Large intestine (tissue), 3 donors: ENCODE data around the gene ANTXR2. TPM values are rescaled to one million over a fixed set of nuclear protein-coding genes. Genes with fewer than 3 reads are reported as not detected.

Source experiments
- DNase-seq, 2 donors: peaks; one replicate each; pipeline versions ENCODE4 v3.0.0 to v3.0.0-alpha.2; 2013
- H3K27ac ChIP-seq: one replicate; pipeline ENCODE4 v1.5.1; 2013; ENCODE audit warnings: low read length
- H3K27me3 ChIP-seq: 2 replicates; pipeline ENCODE4 v1.6.1; 2013; ENCODE audit warnings: low read length; ENCODE audit not compliant: control insufficient read depth, insufficient read depth
- H3K36me3 ChIP-seq: 2 replicates; pipeline ENCODE4 v1.6.1; 2013; ENCODE audit warnings: low read length; ENCODE audit not compliant: control insufficient read depth, insufficient read depth
- H3K4me1 ChIP-seq: one replicate; pipeline ENCODE4 v1.6.1; 2013; ENCODE audit warnings: low read length; ENCODE audit not compliant: control insufficient read depth, insufficient read depth
- H3K4me3 ChIP-seq: one replicate; pipeline ENCODE4 v1.5.1; 2013; ENCODE audit warnings: low read length
- H3K9me3 ChIP-seq: one replicate; pipeline ENCODE4 v1.6.1; 2013; ENCODE audit warnings: mild to moderate bottlenecking, low read depth, low read length, moderate library complexity; ENCODE audit not compliant: control insufficient read depth
- WGBS: methylation state at CpG from one replicate; pipeline ENCODE4 v1.1.5; 2013; ENCODE audit warnings: low lambda C conversion rate; ENCODE audit not compliant: insufficient coverage; 5-methylcytosine and 5-hydroxymethylcytosine counted together
- polyA plus RNA-seq: library from polyadenylated mRNA; unstranded; fragments of 120-200 nt; gene quantifications from one replicate; pipeline ENCODE4 v1.2.1, GENCODE V29; 2013

Gene ANTXR2
- polyA plus RNA-seq, 1 donor: 36.3 TPM

DNA sequence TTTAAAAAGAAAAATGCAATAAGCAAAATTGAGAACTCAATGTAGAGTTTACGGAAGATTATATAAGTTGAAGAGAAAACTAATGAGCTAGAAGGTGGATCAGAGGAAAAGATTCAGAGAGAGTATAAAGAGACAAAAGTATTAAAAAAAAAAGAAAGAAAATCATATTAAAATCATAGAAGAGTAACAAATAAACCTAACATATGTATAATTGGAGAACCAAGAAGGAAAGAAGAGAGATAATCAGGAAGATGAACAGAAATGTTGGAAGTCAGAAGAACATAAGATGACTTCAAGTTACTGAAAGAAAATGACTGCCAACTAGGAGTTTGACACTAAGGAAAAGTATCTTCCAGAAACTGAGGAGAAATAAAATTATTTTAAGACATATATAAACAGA, 34.3 kb upstream of the ANTXR2 start:
- no peak overlapping the region for H3K4me3 ChIP-seq
- no peaks in the 10 kb centered on the region for H3K27me3 ChIP-seq
- H3K9me3 ChIP-seq: peaks cover 13% of the 10 kb centered on the region
- 100% methylated on average over 1 of the region's 1 CpG for WGBS
- no peaks in the 10 kb centered on the region for H3K36me3 ChIP-seq
- DNase-seq: no peak
- no peak overlapping the region for H3K27ac ChIP-seq
- H3K4me1 ChIP-seq: no peaks in the 10 kb centered on the region

DNA sequence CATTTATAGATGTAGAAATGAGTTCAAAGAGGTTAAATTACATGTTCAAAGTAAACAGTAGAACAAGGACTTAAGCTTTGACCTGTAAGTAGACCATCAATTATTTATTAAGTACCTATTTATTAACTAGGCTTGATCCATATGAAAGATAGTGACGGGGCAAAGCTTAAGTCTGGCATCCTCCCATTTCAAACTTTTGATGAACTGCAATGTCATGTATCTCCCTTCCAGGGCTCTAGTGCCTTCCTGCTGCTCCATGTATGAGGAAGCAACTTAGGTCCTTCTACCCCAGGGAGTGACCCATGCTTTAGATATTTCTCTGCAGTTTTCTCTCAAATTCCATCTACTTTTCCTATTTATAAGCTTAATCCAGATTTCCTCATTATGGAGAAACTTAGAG, 31.9 kb upstream of the ANTXR2 start:
- Histone ChIP-seq H3K9me3 (peaks cover 13% of the 10 kb centered on the region), H3K4me1 (no peaks in the 10 kb centered on the region), H3K27ac (no peak overlapping the region), H3K36me3 (no peaks in the 10 kb centered on the region), H3K27me3 (no peaks in the 10 kb centered on the region), H3K4me3 (no peak overlapping the region)
- no peak for DNase-seq
- no CpG with 5 or more reads among the region's 1 CpG for WGBS

DNA sequence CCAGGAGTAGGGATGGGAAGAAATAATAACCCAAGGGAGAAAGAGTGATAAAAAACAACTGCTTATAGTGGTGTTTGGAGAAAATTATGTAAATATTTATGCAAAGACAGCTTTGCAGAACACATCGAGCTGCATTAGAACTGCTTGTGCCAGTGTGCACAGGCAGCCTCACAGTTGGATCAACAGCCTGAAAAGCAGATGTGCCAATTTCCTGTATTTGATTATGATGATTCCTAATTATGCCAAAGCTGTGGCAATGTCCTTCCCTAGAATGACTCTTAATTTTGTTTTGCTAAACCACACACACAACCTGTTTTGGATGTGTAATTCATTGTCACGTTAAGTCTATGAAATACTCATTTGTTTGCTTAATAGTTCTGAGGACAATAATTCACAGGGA, 30.6 kb upstream of the ANTXR2 start:
- 60% methylated on average over 1 of the region's 2 CpGs for WGBS
- no peak for DNase-seq
- no peaks in the 10 kb centered on the region for H3K4me1 ChIP-seq
- H3K27me3 ChIP-seq: no peaks in the 10 kb centered on the region
- H3K27ac ChIP-seq: no peak overlapping the region
- no peaks in the 10 kb centered on the region for H3K36me3 ChIP-seq
- no peak overlapping the region for H3K4me3 ChIP-seq
- H3K9me3 ChIP-seq: peaks cover 13% of the 10 kb centered on the region

GRCh38 chr4:80101792-80102116, 28.7 kb upstream of the ANTXR2 start:
- H3K27me3 ChIP-seq: no peaks in the 10 kb centered on the region
- no peaks in the 10 kb centered on the region for H3K4me1 ChIP-seq
- H3K27ac ChIP-seq: no peak overlapping the region
- no peaks in the 10 kb centered on the region for H3K36me3 ChIP-seq
- H3K4me3 ChIP-seq: no peak overlapping the region
- no peak for DNase-seq
- peaks cover 1% of the 10 kb centered on the region for H3K9me3 ChIP-seq

GRCh38 chr4:80101071-80101791, 28.2 kb upstream of the ANTXR2 start:
- Histone ChIP-seq H3K4me1 (no peaks in the 10 kb centered on the region), H3K4me3 (no peak overlapping the region), H3K27me3 (no peaks in the 10 kb centered on the region), H3K27ac (no peak overlapping the region), H3K9me3 (no peaks in the 10 kb centered on the region), H3K36me3 (no peaks in the 10 kb centered on the region)
- DNase-seq: no peak
- no CpG with 5 or more reads among the region's 5 CpGs for WGBS

DNA sequence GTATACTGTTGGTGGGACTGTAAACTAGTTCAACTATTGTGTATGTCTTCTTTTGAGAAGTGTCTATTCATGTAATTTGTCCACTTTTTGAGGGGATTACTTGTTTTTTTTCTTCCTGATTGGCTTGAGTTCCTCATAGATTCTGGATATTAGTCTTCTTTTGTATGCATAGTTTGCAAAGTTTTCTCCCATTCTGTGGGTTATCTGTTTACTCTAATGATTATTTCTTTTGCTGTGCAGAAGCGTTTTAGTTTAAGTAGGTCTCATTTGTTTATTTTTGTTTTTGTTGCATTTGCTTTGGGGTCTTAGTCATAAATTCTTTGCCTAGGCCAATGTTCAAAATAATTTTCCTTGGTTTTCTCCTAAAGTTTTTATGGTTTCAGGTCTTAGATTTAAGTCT, 26.6 kb upstream of the ANTXR2 start:
- no CpG with 5 or more reads among the region's 1 CpG for WGBS
- Histone ChIP-seq H3K9me3 (no peaks in the 10 kb centered on the region), H3K4me3 (no peak overlapping the region), H3K27ac (no peak overlapping the region), H3K36me3 (no peaks in the 10 kb centered on the region), H3K27me3 (no peaks in the 10 kb centered on the region), H3K4me1 (no peaks in the 10 kb centered on the region)
- DNase-seq: no peak

DNA sequence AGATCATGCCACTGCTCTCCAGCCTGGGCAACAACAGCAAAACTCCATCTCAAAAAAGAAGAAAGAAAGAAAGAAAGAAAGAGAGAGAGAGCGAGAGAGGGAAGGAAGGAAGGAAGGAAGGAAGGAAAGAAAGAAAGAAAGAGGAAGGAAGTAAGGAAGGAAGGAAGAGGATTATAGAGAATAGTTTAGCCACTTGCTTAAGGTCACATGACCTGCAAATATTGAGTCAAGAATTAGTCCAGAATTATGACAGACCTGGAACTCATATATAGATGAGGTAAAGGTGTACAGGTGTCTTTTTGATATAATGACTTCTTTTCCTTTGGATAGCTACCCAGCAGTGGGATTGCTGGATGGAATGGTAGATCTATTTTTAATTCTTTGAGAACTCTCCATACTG, 25.6 kb upstream of the ANTXR2 start:
- Histone ChIP-seq H3K4me3 (no peak overlapping the region), H3K36me3 (no peaks in the 10 kb centered on the region), H3K4me1 (no peaks in the 10 kb centered on the region), H3K9me3 (no peaks in the 10 kb centered on the region), H3K27ac (no peak overlapping the region), H3K27me3 (no peaks in the 10 kb centered on the region)
- 100% methylated on average over 1 of the region's 1 CpG for WGBS
- no peak for DNase-seq

DNA sequence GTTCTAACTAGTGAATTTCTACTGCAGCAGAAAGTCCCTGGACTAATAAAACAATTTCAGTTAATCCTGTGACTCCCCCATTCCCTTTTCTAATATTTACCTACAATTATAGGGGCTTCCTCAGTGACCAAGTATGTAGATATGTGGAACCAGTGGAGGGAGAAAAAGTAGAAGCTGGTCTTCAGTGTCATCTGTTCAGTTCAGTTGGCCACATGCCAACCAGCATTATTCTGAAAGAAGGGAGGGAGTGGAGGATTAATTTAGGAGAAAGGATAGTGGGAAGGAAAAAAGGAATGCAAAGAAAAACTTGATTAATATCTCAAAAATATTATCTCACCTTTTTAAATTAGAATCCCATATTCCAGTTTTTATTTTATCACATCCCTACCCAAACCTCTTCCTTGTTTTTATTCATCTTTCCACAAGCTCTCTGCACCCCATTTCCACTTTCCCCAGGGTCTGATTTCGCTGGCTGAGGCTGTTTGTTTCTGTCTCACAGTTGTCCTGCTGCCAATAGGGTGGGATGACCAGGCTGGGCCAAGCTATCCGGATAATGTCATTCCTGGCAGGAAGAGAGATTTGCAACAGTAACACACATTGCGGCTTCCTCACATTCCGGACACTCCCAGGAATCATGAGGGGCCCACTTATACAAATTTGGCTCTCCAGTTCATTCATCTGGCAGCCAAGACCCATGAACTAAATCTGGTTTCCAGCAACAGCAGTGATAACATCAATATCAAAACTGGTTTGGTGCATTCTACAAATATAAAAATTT, 24.6 kb upstream of the ANTXR2 start:
- H3K4me1 ChIP-seq: no peaks in the 10 kb centered on the region
- no peak overlapping the region for H3K4me3 ChIP-seq
- no peaks in the 10 kb centered on the region for H3K9me3 ChIP-seq
- peak in 1 of 2 donors; percentile 4 for DNase-seq
- H3K27ac ChIP-seq: no peak overlapping the region
- H3K27me3 ChIP-seq: no peaks in the 10 kb centered on the region
- WGBS: no CpG with 5 or more reads among the region's 4 CpGs
- no peaks in the 10 kb centered on the region for H3K36me3 ChIP-seq

- Histone ChIP-seq H3K4me1 (no peaks in the 10 kb centered on the region), H3K36me3 (no peaks in the 10 kb centered on the region), H3K27ac (no peak overlapping the region), H3K4me3 (no peak overlapping the region), H3K27me3 (no peaks in the 10 kb centered on the region), H3K9me3 (no peaks in the 10 kb centered on the region)
- no peak for DNase-seq
- 100% methylated on average over 1 of the region's 4 CpGs for WGBS
Observed at GRCh38 chr4:80096175-80096850, 23.3 kb upstream of the ANTXR2 start.

DNA sequence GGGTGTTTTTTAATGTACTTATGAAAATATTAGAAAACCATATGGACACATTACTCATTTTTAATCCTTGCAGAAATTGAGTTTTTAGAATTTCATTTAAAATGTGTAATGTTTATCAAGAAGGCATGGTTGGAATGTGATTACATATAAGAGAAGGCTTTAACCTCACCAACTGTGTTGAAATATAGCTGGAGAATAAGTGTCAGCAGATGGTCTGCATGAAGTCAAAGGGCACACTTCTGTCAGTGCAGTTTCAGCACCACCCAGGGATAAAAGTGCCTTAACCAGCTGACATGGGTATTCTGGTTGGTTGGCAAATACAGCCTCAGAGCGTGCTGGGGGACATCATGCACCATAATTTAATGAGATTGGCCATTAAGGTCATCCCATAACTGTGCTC, 21.2 kb upstream of the ANTXR2 start:
- DNase-seq: no peak
- Histone ChIP-seq H3K27ac (no peak overlapping the region), H3K9me3 (no peaks in the 10 kb centered on the region), H3K4me1 (no peaks in the 10 kb centered on the region), H3K27me3 (no peaks in the 10 kb centered on the region), H3K4me3 (no peak overlapping the region), H3K36me3 (no peaks in the 10 kb centered on the region)
- WGBS: no CpG with 5 or more reads among the region's 1 CpG
